ENCODE results near the gene OS9.

- TF ChIP-seq, protein P1, sequence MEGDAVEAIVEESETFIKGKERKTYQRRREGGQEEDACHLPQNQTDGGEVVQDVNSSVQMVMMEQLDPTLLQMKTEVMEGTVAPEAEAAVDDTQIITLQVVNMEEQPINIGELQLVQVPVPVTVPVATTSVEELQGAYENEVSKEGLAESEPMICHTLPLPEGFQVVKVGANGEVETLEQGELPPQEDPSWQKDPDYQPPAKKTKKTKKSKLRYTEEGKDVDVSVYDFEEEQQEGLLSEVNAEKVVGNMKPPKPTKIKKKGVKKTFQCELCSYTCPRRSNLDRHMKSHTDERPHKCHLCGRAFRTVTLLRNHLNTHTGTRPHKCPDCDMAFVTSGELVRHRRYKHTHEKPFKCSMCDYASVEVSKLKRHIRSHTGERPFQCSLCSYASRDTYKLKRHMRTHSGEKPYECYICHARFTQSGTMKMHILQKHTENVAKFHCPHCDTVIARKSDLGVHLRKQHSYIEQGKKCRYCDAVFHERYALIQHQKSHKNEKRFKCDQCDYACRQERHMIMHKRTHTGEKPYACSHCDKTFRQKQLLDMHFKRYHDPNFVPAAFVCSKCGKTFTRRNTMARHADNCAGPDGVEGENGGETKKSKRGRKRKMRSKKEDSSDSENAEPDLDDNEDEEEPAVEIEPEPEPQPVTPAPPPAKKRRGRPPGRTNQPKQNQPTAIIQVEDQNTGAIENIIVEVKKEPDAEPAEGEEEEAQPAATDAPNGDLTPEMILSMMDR (IDR thresholded peaks at IDR 0.05), result peak; percentile 66 to 80 (median 76)
- peak; percentile 21 to 35 (median 32) for TF ChIP-seq POLR2A (IDR thresholded peaks at IDR 0.05)
Measured at GRCh38 chr12:57726151-57726883, 32.4 kb downstream of the OS9 start.

Data from body of pancreas (tissue), 4 donors.